ENCODE results near the gene L3MBTL3.

L3MBTL3 gene

GRCh38 chr6:130037207-130037811 lies 18.9 kb downstream of the L3MBTL3 start:
- DNase-seq (no peak), ATAC-seq (replicated peaks) (no peak)
- no peaks in the 10 kb centered on the region for H3K27me3 Mint-ChIP-seq
- no peak overlapping the region for H3K4me3 Mint-ChIP-seq
- peaks cover 33 to 51% of the 10 kb centered on the region in 2 donors for H3K4me1 Mint-ChIP-seq
- peaks cover 10 to 17% of the 10 kb centered on the region in 2 donors for H3K36me3 Mint-ChIP-seq
- no peak overlapping the region for H3K27ac Mint-ChIP-seq
- peaks cover 0 to 4% of the 10 kb centered on the region in 2 donors for H3K9me3 Mint-ChIP-seq

GRCh38 chr6:130041594-130041993 lies 23.2 kb downstream of the L3MBTL3 start:
- DNase-seq, result no peak
- no peaks in the 10 kb centered on the region for H3K27me3 Mint-ChIP-seq
- no peak overlapping the region for H3K4me3 Mint-ChIP-seq
- H3K9me3 Mint-ChIP-seq, result no peaks in the 10 kb centered on the region
- H3K4me1 Mint-ChIP-seq, result peaks cover 14 to 22% of the 10 kb centered on the region in 2 donors
- peaks cover 12 to 17% of the 10 kb centered on the region in 2 donors for H3K36me3 Mint-ChIP-seq
- H3K27ac Mint-ChIP-seq, result peak overlapping the region; percentile 37
- ATAC-seq (replicated peaks), result no peak

- Mint-ChIP-seq H3K27me3 (no peaks in the 10 kb centered on the region), H3K4me3 (no peak overlapping the region), H3K4me1 (peaks cover 11 to 15% of the 10 kb centered on the region in 2 donors), H3K9me3 (no peaks in the 10 kb centered on the region), H3K27ac (no peak overlapping the region), H3K36me3 (peaks cover 10 to 17% of the 10 kb centered on the region in 2 donors)
- DNase-seq, result no peak
- ATAC-seq (replicated peaks), result no peak
These were observed 25.0 kb downstream of the L3MBTL3 start for GRCh38 chr6:130043344-130043743.

GRCh38 chr6:130045622-130046021 lies 27.2 kb downstream of the L3MBTL3 start:
- H3K9me3 Mint-ChIP-seq, result no peaks in the 10 kb centered on the region
- H3K36me3 Mint-ChIP-seq, result peaks cover 21 to 25% of the 10 kb centered on the region in 2 donors
- peak overlapping the region; percentile 33 for H3K27ac Mint-ChIP-seq
- DNase-seq (no peak), ATAC-seq (replicated peaks) (no peak)
- H3K4me1 Mint-ChIP-seq, result peaks cover 19 to 24% of the 10 kb centered on the region in 2 donors
- no peak overlapping the region for H3K4me3 Mint-ChIP-seq
- no peaks in the 10 kb centered on the region for H3K27me3 Mint-ChIP-seq

- DNase-seq, result no peak
- H3K27me3 Mint-ChIP-seq, result no peaks in the 10 kb centered on the region
- peaks cover 14 to 19% of the 10 kb centered on the region in 2 donors for H3K4me1 Mint-ChIP-seq
- no peak overlapping the region for H3K4me3 Mint-ChIP-seq
- peaks cover 21 to 28% of the 10 kb centered on the region in 2 donors for H3K36me3 Mint-ChIP-seq
- no peak overlapping the region for H3K27ac Mint-ChIP-seq
- ATAC-seq (replicated peaks), result no peak
- no peaks in the 10 kb centered on the region for H3K9me3 Mint-ChIP-seq
These were observed 28.3 kb downstream of the L3MBTL3 start for GRCh38 chr6:130046671-130047070.

- ATAC-seq (replicated peaks) (no peak), DNase-seq (no peak)
- Mint-ChIP-seq H3K4me3 (no peak overlapping the region), H3K27me3 (no peaks in the 10 kb centered on the region), H3K27ac (no peak overlapping the region), H3K4me1 (peaks cover 14 to 18% of the 10 kb centered on the region in 2 donors), H3K36me3 (peaks cover 21 to 29% of the 10 kb centered on the region in 2 donors), H3K9me3 (no peaks in the 10 kb centered on the region)
These were observed 29.0 kb downstream of the L3MBTL3 start for GRCh38 chr6:130047088-130047995.

GRCh38 chr6:130050230-130050629 lies 31.8 kb downstream of the L3MBTL3 start:
- H3K27me3 Mint-ChIP-seq, result no peaks in the 10 kb centered on the region
- DNase-seq, result no peak
- H3K4me3 Mint-ChIP-seq, result peak overlapping the region in 1 of 2 donors; percentile 1
- peaks cover 33 to 38% of the 10 kb centered on the region in 2 donors for H3K36me3 Mint-ChIP-seq
- H3K4me1 Mint-ChIP-seq, result peaks cover 11 to 17% of the 10 kb centered on the region in 2 donors
- peak; percentile 52 to 73 for ATAC-seq (replicated peaks)
- no peaks in the 10 kb centered on the region for H3K9me3 Mint-ChIP-seq
- peak overlapping the region; percentile 9 for H3K27ac Mint-ChIP-seq

- DNase-seq (no peak), ATAC-seq (replicated peaks) (no peak)
- peaks cover 8 to 19% of the 10 kb centered on the region in 2 donors for H3K4me1 Mint-ChIP-seq
- H3K36me3 Mint-ChIP-seq, result peaks cover 50 to 61% of the 10 kb centered on the region in 2 donors
- no peak overlapping the region for H3K27ac Mint-ChIP-seq
- H3K9me3 Mint-ChIP-seq, result no peaks in the 10 kb centered on the region
- H3K4me3 Mint-ChIP-seq, result no peak overlapping the region
- H3K27me3 Mint-ChIP-seq, result no peaks in the 10 kb centered on the region
These were observed 36.3 kb downstream of the L3MBTL3 start for GRCh38 chr6:130054725-130055124.

- Mint-ChIP-seq H3K36me3 (peaks cover 44 to 56% of the 10 kb centered on the region in 2 donors), H3K27me3 (no peaks in the 10 kb centered on the region), H3K27ac (no peak overlapping the region), H3K4me1 (peaks cover 3 to 14% of the 10 kb centered on the region in 2 donors), H3K9me3 (no peaks in the 10 kb centered on the region), H3K4me3 (no peak overlapping the region)
- no peak for DNase-seq
- ATAC-seq (replicated peaks), result no peak
These were observed 36.9 kb downstream of the L3MBTL3 start for GRCh38 chr6:130055271-130055670.

- Mint-ChIP-seq H3K27me3 (no peaks in the 10 kb centered on the region), H3K4me1 (peaks cover 0 to 10% of the 10 kb centered on the region in 2 donors), H3K9me3 (no peaks in the 10 kb centered on the region), H3K27ac (peak overlapping the region; percentile 15), H3K36me3 (peaks cover 45 to 59% of the 10 kb centered on the region in 2 donors), H3K4me3 (no peak overlapping the region)
- DNase-seq, result no peak
- no peak for ATAC-seq (replicated peaks)
These were observed 39.1 kb downstream of the L3MBTL3 start for GRCh38 chr6:130057495-130057894.

GRCh38 chr6:130063806-130064205 lies 45.4 kb downstream of the L3MBTL3 start:
- ATAC-seq (replicated peaks), result no peak
- peak overlapping the region; percentile 49 for H3K27ac Mint-ChIP-seq

GRCh38 chr6:130065609-130066156 lies 47.3 kb downstream of the L3MBTL3 start:
- no peak overlapping the region for H3K27ac Mint-ChIP-seq
- H3K9me3 Mint-ChIP-seq, result no peaks in the 10 kb centered on the region
- H3K4me1 Mint-ChIP-seq, result no peaks in the 10 kb centered on the region
- H3K36me3 Mint-ChIP-seq, result peaks cover 30 to 39% of the 10 kb centered on the region in 2 donors
- no peak overlapping the region for H3K4me3 Mint-ChIP-seq
- DNase-seq (no peak), ATAC-seq (replicated peaks) (no peak)
- H3K27me3 Mint-ChIP-seq, result no peaks in the 10 kb centered on the region

More at GRCh38 chr6:130063806-130064205, 45.4 kb downstream of the L3MBTL3 start:
- Mint-ChIP-seq H3K36me3 (peaks cover 23 to 36% of the 10 kb centered on the region in 2 donors), H3K9me3 (no peaks in the 10 kb centered on the region), H3K27me3 (no peaks in the 10 kb centered on the region), H3K4me3 (no peak overlapping the region), H3K4me1 (no peaks in the 10 kb centered on the region)
- DNase-seq, result no peak

GRCh38 chr6:130069485-130069884 lies 51.1 kb downstream of the L3MBTL3 start:
- Mint-ChIP-seq H3K36me3 (peaks cover 14 to 16% of the 10 kb centered on the region in 2 donors), H3K9me3 (no peaks in the 10 kb centered on the region), H3K4me1 (no peaks in the 10 kb centered on the region), H3K4me3 (no peak overlapping the region), H3K27me3 (no peaks in the 10 kb centered on the region), H3K27ac (no peak overlapping the region)
- ATAC-seq (replicated peaks) (no peak), DNase-seq (no peak)

- Mint-ChIP-seq H3K4me1 (peaks cover 6 to 8% of the 10 kb centered on the region in 2 donors), H3K4me3 (no peak overlapping the region), H3K9me3 (no peaks in the 10 kb centered on the region), H3K27ac (no peak overlapping the region), H3K27me3 (no peaks in the 10 kb centered on the region), H3K36me3 (peaks cover 13 to 18% of the 10 kb centered on the region in 2 donors)
- ATAC-seq (replicated peaks) (no peak), DNase-seq (no peak)
These were observed 51.9 kb downstream of the L3MBTL3 start for GRCh38 chr6:130070326-130070725.
